Measurements from ENCODE around the gene CCDC102A.

DNA sequence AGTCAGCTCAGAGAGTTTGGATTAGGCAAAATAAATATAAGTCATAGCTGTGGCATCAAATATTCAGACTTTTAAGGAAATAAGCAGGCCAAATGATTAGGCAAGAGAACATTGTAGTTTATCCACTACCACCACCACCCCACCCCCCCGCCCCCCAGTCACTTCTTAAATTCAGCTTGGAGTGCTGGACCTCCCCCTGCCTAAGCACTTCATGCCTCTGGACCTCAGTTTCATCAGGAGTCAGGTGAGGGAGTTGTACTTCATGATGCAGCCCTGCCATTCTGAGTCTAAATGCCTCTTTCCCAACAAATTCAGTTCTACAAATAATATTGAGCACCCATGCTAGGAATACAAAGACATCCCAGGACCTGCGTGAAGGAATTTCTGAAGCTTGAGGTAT, 71.8 kb downstream of the CCDC102A start:
- TF ChIP-seq CTCF (IDR thresholded peaks at IDR 0.05) (no peak), POLR2A (IDR thresholded peaks at IDR 0.05) (no peak)

Data from body of pancreas (tissue), 4 donors.